Upper lobe of left lung (tissue), 4 donors: ENCODE results near the gene INPP5D.

Source experiments
- EP300 ChIP-seq, 4 donors: sonication (generic); formaldehyde crosslinking; IDR thresholded peaks; one replicate each; pipeline ENCODE4 v1.5.1; 2017; ENCODE audit warnings: antibody characterized with exemption in 4 of 4, control low read depth in 2 of 4
- POLR2A ChIP-seq, 4 donors: fragments of 450-650 bp; IDR thresholded peaks; one replicate each; pipeline ENCODE4 v1.5.1; 2016 to 2017; ENCODE audit warnings: antibody characterized with exemption in 4 of 4, mild to moderate bottlenecking in 2 of 4
- POLR2AphosphoS5 ChIP-seq, 2 donors: sonication (generic); formaldehyde crosslinking; IDR thresholded peaks; one replicate each; pipeline ENCODE4 v1.5.1; 2017; ENCODE audit warnings: antibody characterized with exemption in 2 of 2
- TF ChIP-seq, protein P1 (sequence below), 6 experiments: fragments of 450-650 bp in 4 of 6; fragments of 200-600 bp in 2 of 6; sonication (generic) in 2 of 6; IDR thresholded peaks; one replicate each; pipeline ENCODE4 v1.5.1; 2016 to 2019; ENCODE audit warnings: antibody characterized with exemption in 6 of 6

DNA sequence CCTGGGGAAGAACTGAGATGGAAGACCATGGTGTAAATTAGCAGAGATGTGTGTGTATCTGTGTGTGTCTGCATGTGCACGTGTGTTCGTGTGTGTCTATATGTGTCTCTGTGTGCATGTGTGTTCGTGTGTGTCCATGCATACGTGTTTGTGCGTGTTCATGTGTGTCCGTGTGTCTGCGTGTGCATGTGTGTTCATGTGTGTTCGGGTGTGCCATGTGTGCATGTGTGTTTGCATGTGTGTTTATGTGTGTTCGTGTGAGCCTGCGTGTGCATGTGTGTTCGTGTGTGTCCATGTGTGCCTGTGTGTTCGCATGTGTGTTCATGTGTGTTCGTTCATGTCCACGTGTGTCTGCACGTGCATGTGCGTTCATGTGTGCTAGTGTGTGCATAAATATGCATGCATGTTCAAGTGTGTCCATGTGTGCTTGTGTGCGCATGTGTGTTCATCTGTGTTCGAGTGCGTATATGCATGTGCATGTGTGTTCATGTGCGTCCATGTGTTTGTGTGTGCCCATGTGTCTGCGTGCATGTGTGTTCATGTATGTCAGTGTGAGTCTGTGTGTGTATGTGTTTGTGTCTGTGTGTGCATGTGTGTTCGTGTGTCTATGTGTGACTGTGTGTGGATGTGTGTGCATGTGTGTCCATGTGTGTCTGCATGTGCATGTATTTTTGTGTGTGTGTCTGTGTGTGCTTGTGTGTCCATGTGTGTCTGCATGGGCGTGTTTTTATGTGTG, 24.5 kb upstream of the INPP5D start:
- no peak for TF ChIP-seq POLR2A (IDR thresholded peaks at IDR 0.05)
- TF ChIP-seq, protein P1, sequence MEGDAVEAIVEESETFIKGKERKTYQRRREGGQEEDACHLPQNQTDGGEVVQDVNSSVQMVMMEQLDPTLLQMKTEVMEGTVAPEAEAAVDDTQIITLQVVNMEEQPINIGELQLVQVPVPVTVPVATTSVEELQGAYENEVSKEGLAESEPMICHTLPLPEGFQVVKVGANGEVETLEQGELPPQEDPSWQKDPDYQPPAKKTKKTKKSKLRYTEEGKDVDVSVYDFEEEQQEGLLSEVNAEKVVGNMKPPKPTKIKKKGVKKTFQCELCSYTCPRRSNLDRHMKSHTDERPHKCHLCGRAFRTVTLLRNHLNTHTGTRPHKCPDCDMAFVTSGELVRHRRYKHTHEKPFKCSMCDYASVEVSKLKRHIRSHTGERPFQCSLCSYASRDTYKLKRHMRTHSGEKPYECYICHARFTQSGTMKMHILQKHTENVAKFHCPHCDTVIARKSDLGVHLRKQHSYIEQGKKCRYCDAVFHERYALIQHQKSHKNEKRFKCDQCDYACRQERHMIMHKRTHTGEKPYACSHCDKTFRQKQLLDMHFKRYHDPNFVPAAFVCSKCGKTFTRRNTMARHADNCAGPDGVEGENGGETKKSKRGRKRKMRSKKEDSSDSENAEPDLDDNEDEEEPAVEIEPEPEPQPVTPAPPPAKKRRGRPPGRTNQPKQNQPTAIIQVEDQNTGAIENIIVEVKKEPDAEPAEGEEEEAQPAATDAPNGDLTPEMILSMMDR (IDR thresholded peaks at IDR 0.05) = no peak
- TF ChIP-seq POLR2AphosphoS5 (IDR thresholded peaks at IDR 0.05) = no peak
- no peak for TF ChIP-seq EP300 (IDR thresholded peaks at IDR 0.05)
